ENCODE results near the gene LILRA1.
"Not testable (repeated sequence)": the region's sequence is repeated elsewhere in the genome, so short reads cannot be mapped to it uniquely, and the experiment has no call there.

The LILRA1 gene

GRCh38 chr19:54614726-54615125 lies 21.3 kb downstream of the LILRA1 start:
- H3K4me3 ChIP-seq (ENCODE audit: low read depth, low read length): no peak overlapping the region
- no peak for TF ChIP-seq CTCF (IDR thresholded peaks at IDR 0.05; ENCODE audit: low read depth, low read length)
- DNase-seq (ENCODE audit: low read depth, low spot score): no peak
- in situ Hi-C loops (cut with HindIII; ENCODE audit: low sequenced_read_pairs): no loop called here

- in situ Hi-C loops (cut with HindIII; ENCODE audit: low sequenced_read_pairs): no loop called here
- DNase-seq (ENCODE audit: low read depth, low spot score): no peak
- TF ChIP-seq CTCF (IDR thresholded peaks at IDR 0.05; ENCODE audit: low read depth, low read length): no peak
- no peak overlapping the region for H3K4me3 ChIP-seq (ENCODE audit: low read depth, low read length)
These were observed 22.6 kb downstream of the LILRA1 start for GRCh38 chr19:54616057-54616456.

GRCh38 chr19:54616821-54617560 lies 23.6 kb downstream of the LILRA1 start:
- TF ChIP-seq CTCF (IDR thresholded peaks at IDR 0.05; ENCODE audit: low read depth, low read length): no peak

GRCh38 chr19:54620464-54620863 lies 27.0 kb downstream of the LILRA1 start:
- DNase-seq (ENCODE audit: low read depth, low spot score): no peak
- H3K4me3 ChIP-seq (ENCODE audit: low read depth, low read length): no peak overlapping the region
- in situ Hi-C loops (cut with HindIII; ENCODE audit: low sequenced_read_pairs): no loop called here
- no peak for TF ChIP-seq CTCF (IDR thresholded peaks at IDR 0.05; ENCODE audit: low read depth, low read length)

More at GRCh38 chr19:54616821-54617560, 23.6 kb downstream of the LILRA1 start:
- no peak for DNase-seq (ENCODE audit: low read depth, low spot score)
- no peak overlapping the region for H3K4me3 ChIP-seq (ENCODE audit: low read depth, low read length)
- in situ Hi-C loops (cut with HindIII; ENCODE audit: low sequenced_read_pairs): no loop called here

GRCh38 chr19:54622431-54622830 lies 29.0 kb downstream of the LILRA1 start:
- no peak for TF ChIP-seq CTCF (IDR thresholded peaks at IDR 0.05; ENCODE audit: low read depth, low read length)
- no peak for DNase-seq (ENCODE audit: low read depth, low spot score)
- no peak overlapping the region for H3K4me3 ChIP-seq (ENCODE audit: low read depth, low read length)
- in situ Hi-C loops (cut with HindIII; ENCODE audit: low sequenced_read_pairs): no loop called here

- H3K4me3 ChIP-seq (ENCODE audit: low read depth, low read length); DNase-seq (ENCODE audit: low read depth, low spot score); in situ Hi-C loops (cut with HindIII; ENCODE audit: low sequenced_read_pairs): not testable (repeated sequence)
These were observed 30.8 kb downstream of the LILRA1 start for GRCh38 chr19:54624234-54624633.

- H3K4me3 ChIP-seq (ENCODE audit: low read depth, low read length); DNase-seq (ENCODE audit: low read depth, low spot score); in situ Hi-C loops (cut with HindIII; ENCODE audit: low sequenced_read_pairs): not testable (repeated sequence)
These were observed 31.7 kb downstream of the LILRA1 start for GRCh38 chr19:54624934-54625730.
